ENCODE results near the gene PROCA1. TPM values are rescaled to one million over a fixed set of nuclear protein-coding genes. Genes with fewer than 3 reads are reported as not detected.

The PROCA1 gene
- total and polyA plus RNA-seq, 4 donors, result 2.9 to 17.4 (median 7.7) TPM

DNA sequence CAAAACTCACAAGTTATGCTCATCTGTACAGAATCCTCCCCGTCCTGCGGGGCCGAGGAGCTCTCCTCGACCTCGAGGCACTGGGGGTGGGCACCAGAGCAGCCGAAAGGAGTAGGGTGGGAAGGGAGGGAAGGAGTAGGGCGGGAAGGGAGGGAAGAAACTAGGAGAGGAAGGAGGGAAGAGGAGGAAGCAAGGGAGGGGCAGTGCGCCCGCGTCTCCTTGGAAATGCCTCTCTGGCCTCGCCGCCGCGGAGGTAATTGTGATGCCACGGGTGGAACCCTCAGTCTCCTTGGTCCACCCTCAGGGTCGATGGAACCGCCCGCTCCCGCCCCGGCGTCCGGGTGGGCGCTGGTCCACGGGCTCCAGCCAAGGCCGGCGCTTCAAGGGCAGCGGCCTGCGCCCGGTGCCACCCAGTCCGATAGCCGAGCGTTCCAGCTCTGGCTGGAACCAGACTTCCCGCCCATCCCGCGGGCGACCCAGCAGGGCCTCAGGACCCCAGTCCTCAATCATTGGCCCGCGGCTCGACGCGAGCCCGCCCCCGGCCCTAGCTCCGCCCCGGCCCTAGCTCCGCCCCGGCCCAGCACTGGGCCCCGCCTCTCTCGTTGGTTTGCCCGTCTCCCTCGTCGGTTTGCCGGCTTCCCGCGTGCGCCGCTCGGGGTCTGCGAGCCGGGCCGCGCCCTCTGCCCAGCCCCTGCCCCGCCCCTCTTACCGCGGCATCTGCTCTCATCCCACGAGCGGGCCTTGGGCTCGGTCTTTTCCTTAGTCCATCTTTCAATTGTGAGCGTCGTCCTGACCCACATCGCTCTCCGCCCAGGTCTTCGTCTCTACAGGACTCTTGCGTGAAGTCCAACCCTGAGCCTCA lies 596 bp downstream of the PROCA1 start:
- H3K27ac ChIP-seq (ENCODE audit: low read depth, low read length), result peak overlapping the region; percentile 98
- H3K4me1 ChIP-seq (ENCODE audit: control insufficient read depth, insufficient read depth, low read length), result peaks cover 40% of the 10 kb centered on the region
- H3K4me3 ChIP-seq (ENCODE audit: low read depth, low read length), result peak overlapping the region; percentile 52
- WGBS (ENCODE audit: insufficient coverage), result under 1% methylated on average over 72 of the region's 74 CpGs
- H3K9me3 ChIP-seq (ENCODE audit: control insufficient read depth, insufficient read depth, low read length), result no peaks in the 10 kb centered on the region
- no peaks in the 10 kb centered on the region for H3K27me3 ChIP-seq (ENCODE audit: control insufficient read depth, insufficient read depth, low read length)
- H3K36me3 ChIP-seq (ENCODE audit: control insufficient read depth, insufficient read depth, low read length), result peaks cover 32% of the 10 kb centered on the region
- DNase-seq (ENCODE audit: low read depth in 4 of 6, low spot score in 6 of 6), result peak in 3 of 6 donors; percentile 90 to 98 (median 97)

DNA sequence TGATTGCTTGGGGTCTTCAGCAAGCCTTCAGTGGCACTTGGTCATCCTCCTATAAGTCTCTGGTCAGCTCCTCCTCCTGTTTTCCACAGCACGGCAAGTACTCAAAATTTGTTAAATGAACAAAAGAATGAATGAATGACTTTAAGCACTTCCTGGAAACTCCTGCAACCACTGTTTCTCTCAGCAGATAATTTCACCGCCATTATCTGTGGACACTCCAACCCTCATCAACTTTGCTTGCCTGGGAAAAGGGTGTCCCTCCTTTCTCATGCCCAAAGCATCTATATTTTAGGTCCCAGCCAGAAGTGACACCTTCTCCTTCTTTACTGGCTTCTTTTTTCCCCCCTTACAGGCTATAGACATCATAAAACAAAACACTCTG lies 4.4 kb downstream of the PROCA1 start:
- H3K36me3 ChIP-seq (ENCODE audit: control insufficient read depth, insufficient read depth, low read length), result peaks cover 45% of the 10 kb centered on the region
- H3K4me3 ChIP-seq (ENCODE audit: low read depth, low read length), result no peak overlapping the region
- DNase-seq (ENCODE audit: low read depth in 4 of 6, low spot score in 6 of 6), result no peak
- H3K9me3 ChIP-seq (ENCODE audit: control insufficient read depth, insufficient read depth, low read length), result no peaks in the 10 kb centered on the region
- no peak overlapping the region for H3K27ac ChIP-seq (ENCODE audit: low read depth, low read length)
- H3K4me1 ChIP-seq (ENCODE audit: control insufficient read depth, insufficient read depth, low read length), result peaks cover 59% of the 10 kb centered on the region
- H3K27me3 ChIP-seq (ENCODE audit: control insufficient read depth, insufficient read depth, low read length), result no peaks in the 10 kb centered on the region
- 85% methylated on average over 1 of the region's 2 CpGs for WGBS (ENCODE audit: insufficient coverage)

DNA sequence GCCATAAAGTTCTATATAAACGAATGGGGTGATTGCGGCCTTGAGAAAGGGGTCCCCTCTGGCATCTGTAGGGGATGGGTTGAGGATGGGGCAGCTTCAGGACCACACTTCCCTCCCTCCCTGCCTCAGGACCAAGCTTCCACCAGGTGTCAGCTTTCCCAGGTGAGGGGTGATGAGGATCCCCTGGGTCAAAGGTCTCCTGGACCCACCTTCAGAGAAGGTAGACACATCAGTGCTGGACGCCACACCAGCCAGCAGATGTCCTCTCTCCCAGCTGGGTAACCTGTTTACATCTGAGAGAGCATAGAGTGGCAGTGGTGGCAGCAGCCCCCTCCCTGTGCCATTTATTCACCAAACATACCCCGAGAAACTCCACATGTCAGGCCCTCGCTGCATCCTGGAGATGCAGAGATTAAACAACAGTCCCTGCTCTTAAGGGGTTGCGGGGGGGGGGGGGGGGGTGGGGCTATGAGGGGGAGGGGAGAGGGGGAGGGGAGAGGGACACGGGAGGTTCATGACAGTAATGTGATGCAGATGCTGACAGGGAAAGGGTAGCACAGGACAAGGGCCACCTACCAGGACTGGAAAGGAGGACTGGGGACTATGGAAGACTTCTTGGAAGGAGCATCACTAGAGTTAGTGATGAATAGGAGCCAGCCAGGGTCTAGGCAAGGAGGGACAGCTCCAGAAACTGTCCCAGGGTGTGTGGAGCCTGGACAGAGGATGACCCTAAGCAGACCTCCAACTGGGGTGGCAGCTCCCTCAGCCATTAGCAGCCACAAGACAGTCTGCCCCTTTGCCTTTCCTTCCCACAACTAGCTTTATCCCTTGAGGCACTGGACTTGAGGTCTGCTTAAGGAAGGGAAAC lies 5.0 kb downstream of the PROCA1 start:
- DNase-seq (ENCODE audit: low read depth in 4 of 6, low spot score in 6 of 6), result no peak
- H3K27ac ChIP-seq (ENCODE audit: low read depth, low read length), result no peak overlapping the region
- H3K27me3 ChIP-seq (ENCODE audit: control insufficient read depth, insufficient read depth, low read length), result no peaks in the 10 kb centered on the region
- H3K36me3 ChIP-seq (ENCODE audit: control insufficient read depth, insufficient read depth, low read length), result peaks cover 51% of the 10 kb centered on the region
- 13% methylated on average over 1 of the region's 7 CpGs for WGBS (ENCODE audit: insufficient coverage)
- no peaks in the 10 kb centered on the region for H3K9me3 ChIP-seq (ENCODE audit: control insufficient read depth, insufficient read depth, low read length)
- no peak overlapping the region for H3K4me3 ChIP-seq (ENCODE audit: low read depth, low read length)
- peaks cover 59% of the 10 kb centered on the region for H3K4me1 ChIP-seq (ENCODE audit: control insufficient read depth, insufficient read depth, low read length)

DNA sequence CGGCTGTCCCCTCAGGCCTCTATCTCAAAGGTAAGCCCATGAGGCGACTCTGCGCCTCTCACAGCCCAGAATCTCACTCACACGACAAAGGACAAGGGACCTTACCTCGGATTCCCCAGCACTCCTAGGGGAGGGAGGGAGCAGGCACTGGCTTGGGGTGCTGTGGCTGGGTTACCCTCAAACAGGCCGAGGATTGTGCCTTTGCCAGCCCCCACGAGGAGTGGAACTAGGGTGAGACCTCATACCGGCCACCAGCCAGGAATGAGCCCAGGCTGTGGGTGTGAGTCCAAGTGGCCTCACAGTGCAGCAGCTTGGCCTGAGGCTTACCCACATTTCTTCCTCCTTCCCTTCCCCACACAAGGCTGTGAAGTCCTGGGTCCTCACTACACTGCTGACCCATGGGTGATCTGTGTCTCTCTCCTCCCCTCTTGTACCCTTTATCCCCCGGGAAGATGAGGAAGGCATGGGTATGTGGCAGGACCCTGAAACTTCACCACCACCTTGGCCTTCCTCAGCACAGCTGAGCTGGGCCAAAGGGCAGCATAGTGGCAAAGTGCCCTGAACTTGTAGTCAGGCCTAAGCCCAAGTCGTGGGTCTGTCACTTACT lies 5.9 kb downstream of the PROCA1 start:
- WGBS (ENCODE audit: insufficient coverage), result 93% methylated on average over 5 of the region's 10 CpGs
- Histone ChIP-seq H3K27me3 (ENCODE audit: control insufficient read depth, insufficient read depth, low read length) (no peaks in the 10 kb centered on the region), H3K36me3 (ENCODE audit: control insufficient read depth, insufficient read depth, low read length) (peaks cover 60% of the 10 kb centered on the region), H3K27ac (ENCODE audit: low read depth, low read length) (no peak overlapping the region), H3K9me3 (ENCODE audit: control insufficient read depth, insufficient read depth, low read length) (no peaks in the 10 kb centered on the region), H3K4me1 (ENCODE audit: control insufficient read depth, insufficient read depth, low read length) (peaks cover 62% of the 10 kb centered on the region), H3K4me3 (ENCODE audit: low read depth, low read length) (no peak overlapping the region)
- DNase-seq (ENCODE audit: low read depth in 4 of 6, low spot score in 6 of 6), result no peak

DNA sequence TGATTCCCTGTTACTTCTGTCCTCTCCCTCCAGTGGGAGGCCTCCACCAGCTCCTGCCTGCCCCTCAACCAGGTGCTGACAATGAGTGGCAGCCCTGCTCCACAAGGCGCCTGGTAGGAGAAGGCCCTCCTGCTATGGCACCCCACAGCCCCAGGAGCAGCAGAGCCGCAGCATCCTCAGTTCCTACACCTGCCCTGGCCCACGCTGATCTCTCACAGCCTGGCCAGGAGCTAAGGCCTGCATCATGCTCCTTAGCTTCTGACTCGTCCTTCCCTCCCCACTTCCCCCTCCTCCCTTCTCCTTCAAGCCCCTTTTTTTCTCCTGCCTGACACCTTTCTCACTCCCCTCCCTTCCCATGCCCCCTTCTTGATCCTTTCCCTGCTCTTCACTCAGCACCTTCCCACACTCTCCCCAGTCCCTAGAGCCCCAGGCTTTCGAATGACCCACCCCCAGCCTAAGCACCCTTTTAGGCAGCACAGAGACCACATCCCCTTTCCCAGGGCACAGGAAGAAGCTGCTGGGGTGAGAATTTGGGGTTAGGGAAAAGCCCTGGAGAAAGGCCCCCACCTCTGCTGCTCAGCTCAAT lies 6.5 kb downstream of the PROCA1 start:
- Histone ChIP-seq H3K27ac (ENCODE audit: low read depth, low read length) (no peak overlapping the region), H3K9me3 (ENCODE audit: control insufficient read depth, insufficient read depth, low read length) (no peaks in the 10 kb centered on the region), H3K36me3 (ENCODE audit: control insufficient read depth, insufficient read depth, low read length) (peaks cover 67% of the 10 kb centered on the region), H3K4me3 (ENCODE audit: low read depth, low read length) (no peak overlapping the region), H3K27me3 (ENCODE audit: control insufficient read depth, insufficient read depth, low read length) (no peaks in the 10 kb centered on the region), H3K4me1 (ENCODE audit: control insufficient read depth, insufficient read depth, low read length) (peaks cover 61% of the 10 kb centered on the region)
- DNase-seq (ENCODE audit: low read depth in 4 of 6, low spot score in 6 of 6), result no peak
- WGBS (ENCODE audit: insufficient coverage), result 81% methylated on average over 4 of the region's 5 CpGs

DNA sequence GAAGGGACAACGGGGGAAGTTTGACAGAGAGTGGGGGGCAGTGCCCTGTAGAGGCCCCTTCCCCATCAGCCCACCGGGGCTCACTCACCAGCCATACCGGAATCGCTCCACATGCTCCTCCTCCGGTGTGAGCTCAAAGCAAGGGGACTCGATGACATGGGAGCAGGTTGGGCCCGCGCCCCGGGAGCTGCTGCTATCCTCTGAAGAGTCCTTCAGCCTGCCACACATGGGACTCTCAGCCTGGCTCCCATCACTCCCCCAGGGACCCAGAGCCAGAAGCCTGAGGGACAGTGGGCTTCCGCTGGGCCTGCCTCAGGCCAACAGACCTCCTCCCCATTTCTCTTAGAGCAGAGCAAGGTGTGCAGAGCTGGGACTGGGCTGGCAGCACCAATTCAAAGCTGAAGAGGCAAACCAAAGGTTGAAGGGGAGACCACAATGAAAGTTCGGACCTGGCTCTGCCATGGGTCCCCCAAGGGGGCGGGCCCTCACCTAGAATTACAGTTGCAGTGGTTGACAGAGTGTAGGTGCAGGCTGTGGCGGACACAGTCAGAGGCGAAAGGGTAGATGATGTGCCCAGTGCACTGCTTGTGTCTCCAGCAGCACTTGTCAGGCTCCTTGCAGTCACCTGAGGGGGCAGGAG lies 7.3 kb downstream of the PROCA1 start:
- H3K9me3 ChIP-seq (ENCODE audit: control insufficient read depth, insufficient read depth, low read length), result no peaks in the 10 kb centered on the region
- no peaks in the 10 kb centered on the region for H3K27me3 ChIP-seq (ENCODE audit: control insufficient read depth, insufficient read depth, low read length)
- H3K27ac ChIP-seq (ENCODE audit: low read depth, low read length), result peak overlapping the region; percentile 91
- H3K4me3 ChIP-seq (ENCODE audit: low read depth, low read length), result no peak overlapping the region
- H3K4me1 ChIP-seq (ENCODE audit: control insufficient read depth, insufficient read depth, low read length), result peaks cover 53% of the 10 kb centered on the region
- H3K36me3 ChIP-seq (ENCODE audit: control insufficient read depth, insufficient read depth, low read length), result peaks cover 75% of the 10 kb centered on the region
- WGBS (ENCODE audit: insufficient coverage), result 99% methylated on average over 12 of the region's 14 CpGs
- DNase-seq (ENCODE audit: low read depth in 4 of 6, low spot score in 6 of 6), result no peak

DNA sequence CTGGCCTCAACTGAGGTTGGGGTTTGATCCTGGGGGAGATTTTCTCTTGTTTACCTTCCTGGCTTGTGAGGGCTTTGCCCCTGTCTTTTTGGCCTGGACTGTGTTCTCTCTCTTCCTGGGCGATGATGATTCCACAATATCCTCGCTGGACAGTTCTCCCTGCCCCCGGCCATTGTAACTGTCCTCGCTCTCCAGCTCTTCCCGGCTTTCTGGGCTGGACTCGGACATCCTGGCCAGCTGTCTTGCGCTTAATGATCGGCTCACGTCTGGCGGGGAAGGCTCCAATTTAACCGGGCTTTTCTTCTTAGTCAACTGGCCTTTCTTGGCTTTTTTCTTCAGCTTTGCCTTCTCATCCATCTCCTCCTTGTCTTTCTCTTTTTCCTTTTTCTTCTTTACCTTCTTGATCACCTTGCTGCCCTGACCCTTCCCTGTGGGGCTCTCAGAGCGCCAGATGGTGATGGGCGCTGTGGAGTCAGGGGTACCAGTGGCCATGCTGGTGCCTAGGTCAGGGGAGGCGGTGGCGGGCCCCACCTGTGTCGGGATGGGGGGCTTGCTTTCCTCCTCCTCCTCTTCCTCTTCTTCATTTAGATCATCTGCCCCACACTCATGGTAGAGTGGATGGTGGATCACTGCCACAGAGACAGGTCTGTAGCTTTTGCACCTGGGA lies 8.0 kb downstream of the PROCA1 start:
- H3K27me3 ChIP-seq (ENCODE audit: control insufficient read depth, insufficient read depth, low read length), result no peaks in the 10 kb centered on the region
- H3K9me3 ChIP-seq (ENCODE audit: control insufficient read depth, insufficient read depth, low read length), result no peaks in the 10 kb centered on the region
- peak overlapping the region; percentile 91 for H3K27ac ChIP-seq (ENCODE audit: low read depth, low read length)
- H3K4me3 ChIP-seq (ENCODE audit: low read depth, low read length), result no peak overlapping the region
- WGBS (ENCODE audit: insufficient coverage), result 54% methylated on average over 11 of the region's 16 CpGs
- no peak for DNase-seq (ENCODE audit: low read depth in 4 of 6, low spot score in 6 of 6)
- peaks cover 49% of the 10 kb centered on the region for H3K4me1 ChIP-seq (ENCODE audit: control insufficient read depth, insufficient read depth, low read length)
- peaks cover 82% of the 10 kb centered on the region for H3K36me3 ChIP-seq (ENCODE audit: control insufficient read depth, insufficient read depth, low read length)

DNA sequence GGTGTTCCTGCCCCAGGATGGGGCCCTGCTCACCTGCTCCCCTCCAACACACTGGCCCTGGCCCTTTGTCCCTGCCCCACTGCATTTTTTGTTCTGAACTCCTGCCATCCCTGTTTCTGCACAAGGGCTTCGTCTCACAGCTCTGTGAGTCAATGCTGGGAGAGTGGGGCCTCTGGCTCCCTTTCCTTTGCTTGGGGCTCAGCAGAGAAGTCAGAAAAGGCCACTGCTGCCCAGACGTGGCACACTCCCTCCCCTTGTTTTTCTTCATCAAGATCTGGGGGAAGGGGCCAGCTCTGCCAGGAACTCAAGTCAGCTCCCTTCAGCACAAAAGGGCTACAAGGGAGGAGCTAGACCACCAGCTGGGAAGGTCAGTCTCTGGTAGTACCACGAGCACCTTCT lies 8.9 kb downstream of the PROCA1 start:
- Histone ChIP-seq H3K4me3 (ENCODE audit: low read depth, low read length) (no peak overlapping the region), H3K9me3 (ENCODE audit: control insufficient read depth, insufficient read depth, low read length) (no peaks in the 10 kb centered on the region), H3K4me1 (ENCODE audit: control insufficient read depth, insufficient read depth, low read length) (peaks cover 49% of the 10 kb centered on the region), H3K36me3 (ENCODE audit: control insufficient read depth, insufficient read depth, low read length) (peaks cover 91% of the 10 kb centered on the region), H3K27ac (ENCODE audit: low read depth, low read length) (peak overlapping the region; percentile 91), H3K27me3 (ENCODE audit: control insufficient read depth, insufficient read depth, low read length) (no peaks in the 10 kb centered on the region)
- peak in 1 of 6 donors; percentile 28 for DNase-seq (ENCODE audit: low read depth in 4 of 6, low spot score in 6 of 6)
- 14% methylated on average over 2 of the region's 3 CpGs for WGBS (ENCODE audit: insufficient coverage)

All from spinal cord (tissue), 10 donors.